ENCODE data around the gene HEBP1. TPM values are rescaled to one million over a fixed set of nuclear protein-coding genes. Genes with fewer than 3 reads are reported as not detected.
A peak's percentile ranks its signal among the peaks of the same experiment; 100 is the strongest.

HEBP1 gene
- total RNA-seq, 3 donors from 2014 or later (not counting 1 experiment from before 2014, with no cell fraction given), result 10.8 to 13.5 (median 11.9) TPM

DNA sequence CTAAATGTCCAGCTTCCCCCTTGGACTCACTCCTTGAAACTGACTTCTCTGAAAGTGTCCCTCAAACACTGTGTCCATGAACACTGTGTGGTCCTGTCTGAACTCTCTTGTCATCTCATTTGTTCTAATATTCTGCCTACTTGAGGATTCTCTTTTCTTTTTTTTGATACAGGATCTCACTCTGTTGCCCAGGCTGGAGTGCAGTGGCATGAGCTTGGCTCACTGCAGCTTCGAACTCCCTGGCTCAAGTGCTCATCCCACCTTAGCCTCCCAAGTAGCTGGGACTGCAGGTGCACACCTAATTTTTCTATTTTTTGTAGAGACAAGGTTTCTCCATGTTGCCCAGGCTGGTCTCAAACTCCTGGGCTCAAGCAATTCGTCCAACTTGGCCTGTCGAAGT is 4.9 kb upstream of the HEBP1 start:
- Mint-ChIP-seq H3K9me3 (no peaks in the 10 kb centered on the region), H3K4me3 (no peak overlapping the region), H3K4me1 (peaks cover 13 to 20% of the 10 kb centered on the region in 2 donors), H3K27me3 (ENCODE audit: low read depth in 2 of 2) (peaks cover 7% of the 10 kb centered on the region in 2 donors), H3K27ac (no peak overlapping the region), H3K36me3 (no peaks in the 10 kb centered on the region)
- Histone ChIP-seq H3K36me3 (ENCODE audit: control insufficient read depth, insufficient read depth, low read length) (no peaks in the 10 kb centered on the region), H3K27ac (ENCODE audit: low read length) (no peak overlapping the region), H3K4me1 (ENCODE audit: control insufficient read depth, insufficient read depth, low read length) (peaks cover 16% of the 10 kb centered on the region), H3K27me3 (ENCODE audit: control insufficient read depth, insufficient read depth, low read length) (peaks cover 2% of the 10 kb centered on the region), H3K4me3 (ENCODE audit: low read length) (no peak overlapping the region), H3K9me3 (ENCODE audit: control insufficient read depth, insufficient read depth, low read length) (no peaks in the 10 kb centered on the region)
- ATAC-seq (no peak), DNase-seq (no peak)
- intact Hi-C loops (cut with micrococcal nuclease), result loop anchor here (10.0 kb wide), 1 partner anchor 650 kb away; the partner anchor contains the start of genes BORCS5 and MANSC1
- 52% methylated on average over 3 of the region's 3 CpGs for WGBS (ENCODE audit: insufficient coverage)
- TF ChIP-seq, protein P1, sequence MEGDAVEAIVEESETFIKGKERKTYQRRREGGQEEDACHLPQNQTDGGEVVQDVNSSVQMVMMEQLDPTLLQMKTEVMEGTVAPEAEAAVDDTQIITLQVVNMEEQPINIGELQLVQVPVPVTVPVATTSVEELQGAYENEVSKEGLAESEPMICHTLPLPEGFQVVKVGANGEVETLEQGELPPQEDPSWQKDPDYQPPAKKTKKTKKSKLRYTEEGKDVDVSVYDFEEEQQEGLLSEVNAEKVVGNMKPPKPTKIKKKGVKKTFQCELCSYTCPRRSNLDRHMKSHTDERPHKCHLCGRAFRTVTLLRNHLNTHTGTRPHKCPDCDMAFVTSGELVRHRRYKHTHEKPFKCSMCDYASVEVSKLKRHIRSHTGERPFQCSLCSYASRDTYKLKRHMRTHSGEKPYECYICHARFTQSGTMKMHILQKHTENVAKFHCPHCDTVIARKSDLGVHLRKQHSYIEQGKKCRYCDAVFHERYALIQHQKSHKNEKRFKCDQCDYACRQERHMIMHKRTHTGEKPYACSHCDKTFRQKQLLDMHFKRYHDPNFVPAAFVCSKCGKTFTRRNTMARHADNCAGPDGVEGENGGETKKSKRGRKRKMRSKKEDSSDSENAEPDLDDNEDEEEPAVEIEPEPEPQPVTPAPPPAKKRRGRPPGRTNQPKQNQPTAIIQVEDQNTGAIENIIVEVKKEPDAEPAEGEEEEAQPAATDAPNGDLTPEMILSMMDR (IDR thresholded peaks at IDR 0.05), result no peak

DNA sequence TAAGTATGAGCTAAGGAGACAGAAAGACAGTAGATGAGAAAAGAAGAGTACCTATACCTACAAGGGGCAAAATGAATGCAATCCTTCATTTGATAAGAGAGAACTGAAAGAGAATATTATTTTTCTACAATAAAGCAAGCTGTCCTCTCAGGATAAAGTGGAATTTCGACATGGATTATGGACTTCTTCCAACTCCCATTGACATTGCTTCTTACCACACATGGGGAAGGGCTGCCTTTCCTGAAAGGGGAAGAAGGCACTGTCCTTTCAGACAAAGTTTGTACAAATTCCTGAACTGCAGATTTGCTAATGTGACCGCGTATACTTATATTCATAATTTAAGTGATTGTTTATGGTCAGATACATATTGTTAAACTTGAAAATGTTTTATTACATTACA is 4.3 kb upstream of the HEBP1 start:
- H3K36me3 Mint-ChIP-seq, result no peaks in the 10 kb centered on the region
- TF ChIP-seq, protein P1 (IDR thresholded peaks at IDR 0.05), result no peak
- H3K27ac Mint-ChIP-seq, result no peak overlapping the region
- no peak overlapping the region for H3K4me3 Mint-ChIP-seq
- H3K4me1 ChIP-seq (ENCODE audit: control insufficient read depth, insufficient read depth, low read length), result peaks cover 22% of the 10 kb centered on the region
- H3K27me3 ChIP-seq (ENCODE audit: control insufficient read depth, insufficient read depth, low read length), result peaks cover 2% of the 10 kb centered on the region
- H3K4me3 ChIP-seq (ENCODE audit: low read length), result no peak overlapping the region
- intact Hi-C loops (cut with micrococcal nuclease), result loop anchor here (10.0 kb wide), 1 partner anchor 650 kb away; the partner anchor contains the start of genes BORCS5 and MANSC1
- H3K36me3 ChIP-seq (ENCODE audit: control insufficient read depth, insufficient read depth, low read length), result no peaks in the 10 kb centered on the region
- DNase-seq (no peak), ATAC-seq (no peak)
- WGBS (ENCODE audit: insufficient coverage), result 60% methylated on average over 1 of the region's 3 CpGs
- peaks cover 17 to 25% of the 10 kb centered on the region in 2 donors for H3K4me1 Mint-ChIP-seq
- H3K27ac ChIP-seq (ENCODE audit: low read length), result no peak overlapping the region
- H3K27me3 Mint-ChIP-seq (ENCODE audit: low read depth in 2 of 2), result peaks cover 6 to 7% of the 10 kb centered on the region in 2 donors
- no peaks in the 10 kb centered on the region for H3K9me3 Mint-ChIP-seq
- H3K9me3 ChIP-seq (ENCODE audit: control insufficient read depth, insufficient read depth, low read length), result no peaks in the 10 kb centered on the region

DNA sequence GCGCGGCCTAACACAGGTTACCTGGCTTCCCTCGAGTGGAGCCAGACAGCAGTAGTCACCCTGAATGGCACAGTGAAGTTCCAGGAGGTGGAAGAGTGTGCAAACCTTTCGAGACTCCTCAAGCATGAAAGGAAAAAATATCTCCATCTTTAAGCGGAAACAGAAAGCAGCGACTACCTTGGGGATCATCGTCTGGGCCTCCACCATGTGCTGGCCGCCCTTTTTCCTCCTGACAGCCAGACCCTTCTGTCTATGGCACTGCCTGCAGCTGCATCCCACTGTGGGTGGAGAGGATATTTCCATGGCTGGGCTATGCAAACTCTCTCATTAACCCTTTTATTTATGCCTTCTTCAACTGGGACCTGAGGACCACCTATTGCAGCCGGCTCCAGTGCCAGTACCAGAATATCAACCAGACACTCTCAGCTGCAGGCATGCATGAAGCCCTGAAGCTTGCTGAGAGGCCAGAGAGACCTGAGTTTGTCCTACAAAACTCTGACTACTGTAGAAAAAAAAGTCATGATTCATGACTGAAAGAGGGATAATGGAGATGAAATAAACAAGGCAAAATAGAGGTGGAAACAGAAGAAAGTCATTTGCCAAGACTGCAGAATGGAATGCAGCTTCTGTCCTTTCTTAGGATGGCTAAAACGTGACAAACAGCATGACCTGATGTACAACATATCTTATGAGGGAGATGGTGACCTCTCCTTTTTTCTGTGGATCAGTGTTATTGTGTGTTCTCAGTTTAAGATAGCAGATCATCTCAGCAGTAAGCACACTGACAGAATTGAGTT is 2.4 kb upstream of the HEBP1 start:
- H3K4me1 ChIP-seq (ENCODE audit: control insufficient read depth, insufficient read depth, low read length), result peaks cover 25% of the 10 kb centered on the region
- H3K27me3 Mint-ChIP-seq (ENCODE audit: low read depth in 2 of 2), result peaks cover 0 to 7% of the 10 kb centered on the region in 2 donors
- no peak for ATAC-seq
- 98% methylated on average over 10 of the region's 10 CpGs for WGBS (ENCODE audit: insufficient coverage)
- H3K27ac ChIP-seq (ENCODE audit: low read length), result no peak overlapping the region
- H3K9me3 ChIP-seq (ENCODE audit: control insufficient read depth, insufficient read depth, low read length), result no peaks in the 10 kb centered on the region
- no peaks in the 10 kb centered on the region for H3K36me3 Mint-ChIP-seq
- peak overlapping the region; percentile 57 to 89 for H3K27ac Mint-ChIP-seq
- TF ChIP-seq, protein P1 (IDR thresholded peaks at IDR 0.05), result no peak
- peaks cover 24 to 39% of the 10 kb centered on the region in 2 donors for H3K4me1 Mint-ChIP-seq
- no peaks in the 10 kb centered on the region for H3K9me3 Mint-ChIP-seq
- intact Hi-C loops (cut with micrococcal nuclease), result loop anchor here (10.0 kb wide), 1 partner anchor 648 kb away; the partner anchor contains the start of genes BORCS5 and MANSC1
- H3K4me3 Mint-ChIP-seq, result peak overlapping the region; percentile 87
- peaks cover 2% of the 10 kb centered on the region for H3K27me3 ChIP-seq (ENCODE audit: control insufficient read depth, insufficient read depth, low read length)
- no peak overlapping the region for H3K4me3 ChIP-seq (ENCODE audit: low read length)
- H3K36me3 ChIP-seq (ENCODE audit: control insufficient read depth, insufficient read depth, low read length), result no peaks in the 10 kb centered on the region
- DNase-seq, result no peak

Data from natural killer cell (primary cell).